GM19324 (cell line): ENCODE results near the gene CASK.
A peak's percentile ranks its signal among the peaks of the same experiment; 100 is the strongest.
"Not testable (repeated sequence)": the region's sequence is repeated elsewhere in the genome, so short reads cannot be mapped to it uniquely, and the experiment has no call there.

ENCODE experiments used
- ATAC-seq: cut with Tn5 transposase; IDR thresholded peaks from one replicate; pipeline ENCODE4 v1.9.1; 2021; ENCODE audit warnings: mild to moderate bottlenecking, moderate library complexity; ENCODE audit not compliant: unreplicated experiment, low FRiP score

The CASK gene

GRCh38 chrX:41750716-41751115, 172.6 kb downstream of the CASK start:
- ATAC-seq = no peak

GRCh38 chrX:41739871-41740270, 183.5 kb downstream of the CASK start:
- ATAC-seq = no peak

GRCh38 chrX:41737065-41737464, 186.3 kb downstream of the CASK start:
- no peak for ATAC-seq

- ATAC-seq = no peak
Observed at GRCh38 chrX:41734530-41734929, 188.8 kb downstream of the CASK start.

- peak; percentile 97 for ATAC-seq
Observed at GRCh38 chrX:41733939-41734338, 189.4 kb downstream of the CASK start.

GRCh38 chrX:41732260-41732659, 191.1 kb downstream of the CASK start:
- no peak for ATAC-seq

GRCh38 chrX:41730081-41730480, 193.3 kb downstream of the CASK start:
- ATAC-seq = no peak

GRCh38 chrX:41728125-41728524, 195.2 kb downstream of the CASK start:
- ATAC-seq = no peak

GRCh38 chrX:41723826-41724225, 199.5 kb downstream of the CASK start, which contains the start of gene GPR82:
Gene GPR82, plus strand, starts transcription at chrX:41724181. Its CDS starts 2,846 bp downstream, at chrX:41727027.
- ATAC-seq = no peak

- no peak for ATAC-seq
Observed at GRCh38 chrX:41722816-41723618, 200.3 kb downstream of the CASK start.

- no peak for ATAC-seq
Observed at GRCh38 chrX:41722214-41722613, 201.1 kb downstream of the CASK start.

- no peak for ATAC-seq
Observed at GRCh38 chrX:41721590-41721989, 201.8 kb downstream of the CASK start.

- ATAC-seq = no peak
Observed at GRCh38 chrX:41720125-41720779, 203.1 kb downstream of the CASK start.

- ATAC-seq = not testable (repeated sequence)
Observed at GRCh38 chrX:41719610-41720009, 203.7 kb downstream of the CASK start.

GRCh38 chrX:41718481-41719235, 204.7 kb downstream of the CASK start:
- ATAC-seq = no peak

- no peak for ATAC-seq
Observed at GRCh38 chrX:41716767-41717473, 206.4 kb downstream of the CASK start.

- no peak for ATAC-seq
Observed at GRCh38 chrX:41716222-41716621, 207.1 kb downstream of the CASK start.

- ATAC-seq = no peak
Observed at GRCh38 chrX:41711021-41711667, 212.2 kb downstream of the CASK start.

- ATAC-seq = no peak
Observed at GRCh38 chrX:41708486-41708885, 214.9 kb downstream of the CASK start.

- ATAC-seq = no peak
Observed at GRCh38 chrX:41707218-41707617, 216.1 kb downstream of the CASK start.
